ENCODE measurements around the gene SLC15A1.
A peak's percentile ranks its signal among the peaks of the same experiment; 100 is the strongest.

DNA sequence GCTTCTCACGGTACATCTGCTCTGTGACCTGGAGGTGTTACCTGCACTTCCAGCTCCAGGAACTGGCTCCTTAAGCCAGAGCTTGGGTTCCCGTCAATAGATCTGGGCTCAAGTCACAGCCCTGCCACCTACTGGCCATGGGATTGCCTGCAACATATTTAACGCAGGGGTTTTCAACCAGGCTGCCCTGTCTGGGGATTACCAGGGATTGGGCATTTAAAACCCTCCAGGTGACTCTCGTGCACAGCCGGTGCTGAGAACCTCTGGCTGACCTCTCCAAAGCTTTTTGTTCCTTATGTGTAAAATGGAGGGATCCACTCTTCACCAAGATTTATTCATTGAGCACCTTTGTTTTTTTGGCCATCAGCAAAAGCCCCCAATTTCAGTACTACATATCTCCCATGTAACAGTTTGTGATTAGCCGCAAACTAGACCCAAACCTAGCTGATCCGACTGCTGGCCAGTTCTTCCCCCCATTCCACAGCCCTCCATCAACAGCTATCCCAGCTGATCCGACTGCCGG, 98.9 kb downstream of the SLC15A1 start:
- TF ChIP-seq, protein P1, sequence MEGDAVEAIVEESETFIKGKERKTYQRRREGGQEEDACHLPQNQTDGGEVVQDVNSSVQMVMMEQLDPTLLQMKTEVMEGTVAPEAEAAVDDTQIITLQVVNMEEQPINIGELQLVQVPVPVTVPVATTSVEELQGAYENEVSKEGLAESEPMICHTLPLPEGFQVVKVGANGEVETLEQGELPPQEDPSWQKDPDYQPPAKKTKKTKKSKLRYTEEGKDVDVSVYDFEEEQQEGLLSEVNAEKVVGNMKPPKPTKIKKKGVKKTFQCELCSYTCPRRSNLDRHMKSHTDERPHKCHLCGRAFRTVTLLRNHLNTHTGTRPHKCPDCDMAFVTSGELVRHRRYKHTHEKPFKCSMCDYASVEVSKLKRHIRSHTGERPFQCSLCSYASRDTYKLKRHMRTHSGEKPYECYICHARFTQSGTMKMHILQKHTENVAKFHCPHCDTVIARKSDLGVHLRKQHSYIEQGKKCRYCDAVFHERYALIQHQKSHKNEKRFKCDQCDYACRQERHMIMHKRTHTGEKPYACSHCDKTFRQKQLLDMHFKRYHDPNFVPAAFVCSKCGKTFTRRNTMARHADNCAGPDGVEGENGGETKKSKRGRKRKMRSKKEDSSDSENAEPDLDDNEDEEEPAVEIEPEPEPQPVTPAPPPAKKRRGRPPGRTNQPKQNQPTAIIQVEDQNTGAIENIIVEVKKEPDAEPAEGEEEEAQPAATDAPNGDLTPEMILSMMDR (IDR thresholded peaks at IDR 0.05) = peak; percentile 82 to 94 (median 91)
- no peak for TF ChIP-seq POLR2A (IDR thresholded peaks at IDR 0.05)
- TF ChIP-seq POLR2AphosphoS5 (IDR thresholded peaks at IDR 0.05) = peak; percentile 69
